Thyroid gland (tissue), 4 donors: ENCODE data around the gene ASIC3.

Source experiments
- POLR2A ChIP-seq, 2 donors: fragments of 450-650 bp; IDR thresholded peaks; one replicate each; pipeline ENCODE4 v1.6.1; 2017; ENCODE audit warnings: antibody characterized with exemption in 2 of 2, mild to moderate bottlenecking in 2 of 2, moderate library complexity in 1 of 2
- TF ChIP-seq, protein P1 (sequence below), 6 experiments: fragments of 200-600 bp in 3 of 6; fragments of 450-650 bp in 3 of 6; sonication (generic) in 3 of 6; IDR thresholded peaks; one replicate each; pipeline ENCODE4 v1.5.1; 2016 to 2019; ENCODE audit warnings: antibody characterized with exemption in 6 of 6, mild to moderate bottlenecking in 2 of 6, inconsistent platforms in 1 of 6, moderate library complexity in 1 of 6

GRCh38 chr7:151010307-151011096 lies 37.8 kb upstream of the ASIC3 start:
- TF ChIP-seq, protein P1, sequence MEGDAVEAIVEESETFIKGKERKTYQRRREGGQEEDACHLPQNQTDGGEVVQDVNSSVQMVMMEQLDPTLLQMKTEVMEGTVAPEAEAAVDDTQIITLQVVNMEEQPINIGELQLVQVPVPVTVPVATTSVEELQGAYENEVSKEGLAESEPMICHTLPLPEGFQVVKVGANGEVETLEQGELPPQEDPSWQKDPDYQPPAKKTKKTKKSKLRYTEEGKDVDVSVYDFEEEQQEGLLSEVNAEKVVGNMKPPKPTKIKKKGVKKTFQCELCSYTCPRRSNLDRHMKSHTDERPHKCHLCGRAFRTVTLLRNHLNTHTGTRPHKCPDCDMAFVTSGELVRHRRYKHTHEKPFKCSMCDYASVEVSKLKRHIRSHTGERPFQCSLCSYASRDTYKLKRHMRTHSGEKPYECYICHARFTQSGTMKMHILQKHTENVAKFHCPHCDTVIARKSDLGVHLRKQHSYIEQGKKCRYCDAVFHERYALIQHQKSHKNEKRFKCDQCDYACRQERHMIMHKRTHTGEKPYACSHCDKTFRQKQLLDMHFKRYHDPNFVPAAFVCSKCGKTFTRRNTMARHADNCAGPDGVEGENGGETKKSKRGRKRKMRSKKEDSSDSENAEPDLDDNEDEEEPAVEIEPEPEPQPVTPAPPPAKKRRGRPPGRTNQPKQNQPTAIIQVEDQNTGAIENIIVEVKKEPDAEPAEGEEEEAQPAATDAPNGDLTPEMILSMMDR (IDR thresholded peaks at IDR 0.05) = no peak
- TF ChIP-seq POLR2A (IDR thresholded peaks at IDR 0.05) = no peak
